ENCODE results near the gene FAM168B. TPM values are rescaled to one million over a fixed set of nuclear protein-coding genes. Genes with fewer than 3 reads are reported as not detected.

FAM168B gene
- total RNA-seq, 1 donor from 2014 or later = 154 TPM

DNA sequence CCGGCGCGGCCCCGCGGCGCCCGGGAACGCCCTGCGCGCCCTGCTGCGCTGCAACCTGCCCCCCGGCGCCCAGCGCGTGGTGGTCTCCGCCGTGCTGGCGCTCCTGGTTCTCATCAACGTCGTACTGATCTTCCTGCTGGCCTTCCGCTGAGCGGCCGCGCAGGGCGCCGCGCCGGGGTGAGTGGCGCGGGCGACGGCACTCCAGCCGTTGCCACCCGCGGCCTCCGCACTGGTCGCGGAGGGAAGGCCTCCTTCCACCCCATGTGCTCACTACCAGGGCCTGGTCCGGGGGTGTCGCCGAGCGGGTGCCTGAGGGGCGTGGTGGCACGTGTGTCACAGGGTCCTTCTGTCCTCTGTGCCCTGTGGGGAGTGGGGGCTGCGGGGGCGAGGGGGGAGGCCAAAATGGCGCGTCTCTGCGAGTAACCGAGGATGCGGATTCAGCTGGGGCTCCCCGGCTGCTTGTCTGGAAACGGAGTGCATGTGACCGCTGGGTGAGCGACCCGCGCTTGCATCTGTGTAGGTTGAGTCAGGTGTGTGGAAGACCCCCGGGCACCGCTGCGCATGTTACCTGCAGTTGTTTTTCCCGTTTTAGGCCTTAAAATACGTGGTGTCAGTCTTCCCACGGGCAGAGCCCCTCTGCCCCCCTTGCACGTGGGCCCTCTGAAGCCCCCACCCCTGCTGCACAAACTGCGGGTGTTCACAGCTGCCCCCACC, 58.0 kb downstream of the FAM168B start:
- TF ChIP-seq, protein P1, sequence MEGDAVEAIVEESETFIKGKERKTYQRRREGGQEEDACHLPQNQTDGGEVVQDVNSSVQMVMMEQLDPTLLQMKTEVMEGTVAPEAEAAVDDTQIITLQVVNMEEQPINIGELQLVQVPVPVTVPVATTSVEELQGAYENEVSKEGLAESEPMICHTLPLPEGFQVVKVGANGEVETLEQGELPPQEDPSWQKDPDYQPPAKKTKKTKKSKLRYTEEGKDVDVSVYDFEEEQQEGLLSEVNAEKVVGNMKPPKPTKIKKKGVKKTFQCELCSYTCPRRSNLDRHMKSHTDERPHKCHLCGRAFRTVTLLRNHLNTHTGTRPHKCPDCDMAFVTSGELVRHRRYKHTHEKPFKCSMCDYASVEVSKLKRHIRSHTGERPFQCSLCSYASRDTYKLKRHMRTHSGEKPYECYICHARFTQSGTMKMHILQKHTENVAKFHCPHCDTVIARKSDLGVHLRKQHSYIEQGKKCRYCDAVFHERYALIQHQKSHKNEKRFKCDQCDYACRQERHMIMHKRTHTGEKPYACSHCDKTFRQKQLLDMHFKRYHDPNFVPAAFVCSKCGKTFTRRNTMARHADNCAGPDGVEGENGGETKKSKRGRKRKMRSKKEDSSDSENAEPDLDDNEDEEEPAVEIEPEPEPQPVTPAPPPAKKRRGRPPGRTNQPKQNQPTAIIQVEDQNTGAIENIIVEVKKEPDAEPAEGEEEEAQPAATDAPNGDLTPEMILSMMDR (conservative IDR thresholded peaks at IDR 0.05) = no peak
- no peaks in the 10 kb centered on the region for H3K36me3 Mint-ChIP-seq (ENCODE audit: low read depth)
- peaks cover 12% of the 10 kb centered on the region for H3K27me3 Mint-ChIP-seq (ENCODE audit: low read depth)
- no peaks in the 10 kb centered on the region for H3K9me3 Mint-ChIP-seq
- DNase-seq (ENCODE audit: low read depth, low spot score) = no peak
- H3K4me3 Mint-ChIP-seq = peak overlapping the region; percentile 47
- no peak overlapping the region for H3K27ac Mint-ChIP-seq (ENCODE audit: unreplicated experiment)
- peaks cover 9% of the 10 kb centered on the region for H3K4me1 Mint-ChIP-seq

DNA sequence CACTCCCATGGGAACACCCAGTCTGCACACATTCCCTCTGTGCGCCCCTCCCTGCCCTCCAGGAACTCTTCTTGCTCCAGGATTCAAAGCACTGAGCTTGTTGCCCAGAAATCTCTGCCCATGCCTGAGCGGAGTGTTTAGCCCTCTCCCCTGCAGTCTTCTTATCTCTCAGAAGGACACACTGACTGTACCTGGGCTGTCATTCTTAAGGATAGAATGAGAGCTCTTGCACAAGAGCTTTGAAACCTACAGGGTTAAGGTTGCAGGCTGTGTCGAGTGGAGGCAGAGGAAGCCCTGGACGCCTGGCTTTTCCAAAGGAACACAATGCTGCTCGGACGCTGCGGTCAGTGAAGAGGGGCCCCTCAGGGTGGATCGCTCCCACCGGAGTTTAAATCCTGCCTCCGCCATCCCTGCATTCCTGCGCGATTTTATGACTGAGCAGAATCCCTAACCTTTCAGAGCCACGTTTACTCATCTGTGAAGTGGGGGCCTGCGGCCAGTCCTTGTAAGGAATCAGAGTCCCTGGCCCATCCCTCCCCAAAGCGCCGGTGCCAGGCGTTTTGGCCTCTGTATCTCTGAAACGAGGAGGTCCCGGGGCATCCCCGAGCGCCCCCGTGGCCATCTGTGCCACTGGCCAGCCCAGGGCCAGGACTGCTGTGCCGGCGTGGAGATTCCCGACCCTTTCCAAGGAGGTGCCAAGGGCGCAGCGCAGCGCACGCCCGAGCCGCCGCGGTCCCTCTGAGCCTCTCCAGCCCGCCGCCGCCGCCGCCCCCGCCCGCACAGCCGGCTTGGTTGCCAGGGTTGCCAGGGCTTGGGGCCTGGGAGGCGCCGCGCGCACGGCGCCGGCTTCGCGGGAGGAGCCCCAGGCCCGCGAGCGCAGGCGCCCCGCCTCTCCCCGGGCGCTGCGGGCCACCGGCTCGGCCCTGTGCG, 58.9 kb downstream of the FAM168B start:
- Mint-ChIP-seq H3K36me3 (ENCODE audit: low read depth) (no peaks in the 10 kb centered on the region), H3K4me3 (peak overlapping the region; percentile 79), H3K27ac (ENCODE audit: unreplicated experiment) (no peak overlapping the region), H3K27me3 (ENCODE audit: low read depth) (peaks cover 12% of the 10 kb centered on the region), H3K9me3 (no peaks in the 10 kb centered on the region), H3K4me1 (peaks cover 9% of the 10 kb centered on the region)
- DNase-seq (ENCODE audit: low read depth, low spot score) = peak; percentile 48
- TF ChIP-seq, protein P1 (conservative IDR thresholded peaks at IDR 0.05) = no peak

DNA sequence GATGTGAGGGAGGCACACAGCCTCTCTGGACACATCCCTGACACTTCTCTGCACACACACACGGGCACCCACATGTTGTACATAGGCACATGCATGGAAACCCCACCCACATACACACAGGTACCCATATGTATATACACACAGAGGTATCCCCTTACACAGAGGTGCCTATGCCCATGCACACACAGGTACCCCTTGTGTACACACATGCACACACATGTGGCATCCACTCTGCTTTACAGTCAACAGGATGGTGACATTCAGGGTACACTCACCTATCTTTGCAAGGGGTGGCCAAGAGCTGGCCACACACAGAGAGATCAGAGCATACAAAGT, 59.5 kb downstream of the FAM168B start:
- DNase-seq (ENCODE audit: low read depth, low spot score) = no peak
- TF ChIP-seq, protein P1 (conservative IDR thresholded peaks at IDR 0.05) = no peak
- Mint-ChIP-seq H3K9me3 (no peaks in the 10 kb centered on the region), H3K36me3 (ENCODE audit: low read depth) (no peaks in the 10 kb centered on the region), H3K27me3 (ENCODE audit: low read depth) (peaks cover 12% of the 10 kb centered on the region), H3K4me3 (peak overlapping the region; percentile 79), H3K27ac (ENCODE audit: unreplicated experiment) (no peak overlapping the region), H3K4me1 (peaks cover 9% of the 10 kb centered on the region)

DNA sequence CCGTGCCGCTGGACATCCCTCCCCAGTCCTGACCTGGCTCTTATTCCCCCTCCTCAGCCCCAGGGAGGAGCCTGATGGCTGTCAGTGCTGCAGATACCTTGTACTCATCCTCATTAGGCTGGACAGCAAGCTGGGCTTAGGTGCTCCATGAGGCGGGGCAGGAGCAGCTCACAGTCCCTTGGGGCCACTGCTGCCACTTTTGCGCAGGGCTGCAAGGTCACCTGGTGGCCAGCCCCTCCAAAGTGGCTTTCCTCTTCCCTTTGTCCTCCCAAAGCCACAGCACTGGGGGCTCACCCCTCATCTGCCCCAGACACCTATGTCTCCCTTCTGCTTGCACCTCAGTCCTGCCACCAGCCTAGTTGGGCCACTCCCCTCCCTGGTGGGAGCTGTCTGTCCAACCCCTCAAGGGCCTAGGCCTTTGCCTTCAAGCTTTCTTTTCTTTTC, 60.8 kb downstream of the FAM168B start:
- H3K27ac Mint-ChIP-seq (ENCODE audit: unreplicated experiment) = no peak overlapping the region
- DNase-seq (ENCODE audit: low read depth, low spot score) = no peak
- TF ChIP-seq, protein P1 (conservative IDR thresholded peaks at IDR 0.05) = no peak
- no peak overlapping the region for H3K4me3 Mint-ChIP-seq
- H3K4me1 Mint-ChIP-seq = peaks cover 9% of the 10 kb centered on the region
- no peaks in the 10 kb centered on the region for H3K9me3 Mint-ChIP-seq
- peaks cover 12% of the 10 kb centered on the region for H3K27me3 Mint-ChIP-seq (ENCODE audit: low read depth)
- H3K36me3 Mint-ChIP-seq (ENCODE audit: low read depth) = no peaks in the 10 kb centered on the region

DNA sequence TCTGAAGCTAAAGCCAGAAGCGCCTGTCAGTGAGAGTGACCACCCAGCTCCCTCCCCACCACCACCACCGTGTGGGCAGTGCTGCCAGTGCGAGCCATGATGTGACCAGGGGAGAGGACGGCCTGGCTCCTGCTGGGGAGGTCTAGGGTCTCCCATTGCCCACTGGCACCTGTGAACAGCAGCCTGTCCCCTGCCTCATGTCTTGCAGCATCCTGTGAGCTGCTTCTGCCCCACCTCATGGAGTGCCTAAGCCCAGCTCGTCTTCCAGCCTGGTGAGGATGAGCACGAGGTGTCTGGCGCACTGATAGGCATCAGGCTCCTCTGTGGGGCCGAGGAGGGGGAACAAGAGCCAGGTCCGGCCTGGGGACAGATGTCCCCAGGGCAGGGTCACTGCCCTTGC, 61.4 kb downstream of the FAM168B start:
- H3K27me3 Mint-ChIP-seq (ENCODE audit: low read depth) = peaks cover 12% of the 10 kb centered on the region

More for the DNA sequence above, 61.4 kb downstream of the FAM168B start:
- peaks cover 5% of the 10 kb centered on the region for H3K9me3 Mint-ChIP-seq
- H3K27ac Mint-ChIP-seq (ENCODE audit: unreplicated experiment) = no peak overlapping the region
- no peak overlapping the region for H3K4me3 Mint-ChIP-seq
- H3K4me1 Mint-ChIP-seq = peaks cover 9% of the 10 kb centered on the region
- H3K36me3 Mint-ChIP-seq (ENCODE audit: low read depth) = peaks cover 5% of the 10 kb centered on the region
- DNase-seq (ENCODE audit: low read depth, low spot score) = no peak
- TF ChIP-seq, protein P1 (conservative IDR thresholded peaks at IDR 0.05) = no peak
